Gastrocnemius medialis (tissue), 4 donors: ENCODE measurements around the gene NRK. TPM values are rescaled to one million over a fixed set of nuclear protein-coding genes. Genes with fewer than 3 reads are reported as not detected.
"Not testable (repeated sequence)": the region's sequence is repeated elsewhere in the genome, so short reads cannot be mapped to it uniquely, and the experiment has no call there.

Source experiments
- ATAC-seq, 2 donors: fragments of 150-250 bp; one replicate each; pipeline ENCODE4 v1.9.1; 2016
- DNase-seq, 2 donors: peaks; one replicate each; pipeline ENCODE4 v3.0.0-alpha.2; 2019
- H3K27ac ChIP-seq, 4 donors: fragments of 200-600 bp; sonication (generic); 1 replicate in 1 of 4; 2 replicates in 3 of 4; pipeline ENCODE4 v1.5.1; 2016 to 2018; ENCODE audit warnings: mild to moderate bottlenecking in 2 of 4, moderate library complexity in 1 of 4
- H3K27me3 ChIP-seq, 3 donors: fragments of 200-600 bp; sonication (generic) in 2 of 3; 1 replicate in 1 of 3; 2 replicates in 2 of 3; pipeline versions ENCODE4 v1.5.1 to v1.6.0; 2016 to 2019; ENCODE audit warnings: mild to moderate bottlenecking in 1 of 3, moderate library complexity in 1 of 3
- H3K36me3 ChIP-seq, 2 donors: fragments of 200-600 bp; sonication (generic) in 1 of 2; one replicate each; pipeline ENCODE4 v1.5.1; 2017 to 2018
- H3K4me1 ChIP-seq, 2 donors: fragments of 200-600 bp; sonication (generic) in 1 of 2; one replicate each; pipeline ENCODE4 v1.5.1; 2016 to 2017; ENCODE audit warnings: mild to moderate bottlenecking in 2 of 2
- H3K4me3 ChIP-seq, 4 donors: fragments of 200-600 bp; sonication (generic) in 3 of 4; 1 replicate in 1 of 4; 2 replicates in 3 of 4; pipeline ENCODE4 v1.5.1; 2016 to 2019; ENCODE audit warnings: mild to moderate bottlenecking in 2 of 4
- H3K9me3 ChIP-seq, 3 donors: fragments of 200-600 bp; sonication (generic) in 2 of 3; 1 replicate in 1 of 3; 2 replicates in 2 of 3; pipeline ENCODE4 v1.5.1; 2016 to 2019
- CTCF ChIP-seq, 5 experiments: fragments of 450-650 bp in 3 of 5; fragments of 200-600 bp in 2 of 5; sonication (generic) in 2 of 5; IDR thresholded peaks in 4 of 5; conservative IDR thresholded peaks in 1 of 5; 1 replicate in 4 of 5; 2 replicates in 1 of 5; pipeline ENCODE4 v1.5.1; 2016 to 2019; ENCODE audit warnings: antibody characterized with exemption in 5 of 5, mild to moderate bottlenecking in 3 of 5, moderate library complexity in 3 of 5
- POLR2A ChIP-seq, 2 donors: fragments of 450-650 bp; IDR thresholded peaks; one replicate each; pipeline ENCODE4 v1.6.1; 2017; ENCODE audit warnings: antibody characterized with exemption in 2 of 2, mild to moderate bottlenecking in 2 of 2, moderate library complexity in 2 of 2
- in situ Hi-C, 4 donors: fragments of 200-750 bp; cut with MboI; loops; one replicate each; pipeline versions ENCODE4 v1.15.0 to v1.8.0; 2017; ENCODE audit warnings: low sequenced_read_pairs in 4 of 4
- intact Hi-C: fragments of 100-400 bp; cut with DNase I; formaldehyde crosslinking; loops from one replicate; pipeline ENCODE4 v1.15.1; 2023; ENCODE audit warnings: low total_unique reads
- total RNA-seq, 4 donors: library from RNA; depleted of rRNA; stranded (reverse); fragments of >200 nt; gene quantifications; one replicate each; pipeline versions ENCODE4 v1.1.0 to v1.2.3, GENCODE V29; 2016

NRK gene
- total RNA-seq, 4 donors from 2014 or later = 0.04 to 0.31 (median 0.26) TPM; not detected in 1

DNA sequence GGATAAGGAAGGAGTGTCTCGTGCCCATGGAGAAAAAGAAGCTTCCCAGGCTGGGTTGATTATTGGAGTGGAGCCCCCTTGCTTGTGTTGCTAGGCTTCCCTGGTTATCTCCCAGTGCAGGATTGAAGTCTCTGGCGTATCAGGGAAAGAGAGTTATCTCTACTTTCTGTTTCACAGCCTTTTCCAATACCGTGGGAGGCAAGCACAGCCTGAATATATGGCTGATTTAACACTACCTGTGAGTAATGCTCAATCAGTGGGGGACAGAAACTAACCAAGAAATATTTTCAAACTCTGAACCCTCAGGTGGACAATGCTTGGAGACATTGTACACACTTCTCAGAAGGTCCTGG is 151.0 kb downstream of the NRK start:
- in situ Hi-C loops (no loop called here), intact Hi-C loops (no loop called here)
- H3K27ac ChIP-seq = no peak overlapping the region
- no peaks in the 10 kb centered on the region for H3K4me1 ChIP-seq
- H3K36me3 ChIP-seq = no peaks in the 10 kb centered on the region
- no peaks in the 10 kb centered on the region for H3K27me3 ChIP-seq
- DNase-seq (no peak), ATAC-seq (no peak)
- no peak for TF ChIP-seq POLR2A (IDR thresholded peaks at IDR 0.05)
- no peak for TF ChIP-seq CTCF (IDR thresholded peaks at IDR 0.05 in 4 of 5, conservative IDR thresholded peaks at IDR 0.05 in 1 of 5)
- no peaks in the 10 kb centered on the region for H3K9me3 ChIP-seq
- no peak overlapping the region for H3K4me3 ChIP-seq

- DNase-seq (no peak), ATAC-seq (no peak)
- in situ Hi-C loops (no loop called here), intact Hi-C loops (loop anchor here (5.0 kb wide), 1 partner anchor 422 kb away; no protein-coding TSS in a partner anchor)
- Histone ChIP-seq H3K27ac (no peak overlapping the region), H3K27me3 (no peaks in the 10 kb centered on the region), H3K4me3 (no peak overlapping the region), H3K9me3 (no peaks in the 10 kb centered on the region), H3K4me1 (no peaks in the 10 kb centered on the region), H3K36me3 (no peaks in the 10 kb centered on the region)
- no peak for TF ChIP-seq POLR2A (IDR thresholded peaks at IDR 0.05)
- TF ChIP-seq CTCF (IDR thresholded peaks at IDR 0.05 in 4 of 5, conservative IDR thresholded peaks at IDR 0.05 in 1 of 5) = no peak
Observed at GRCh38 chrX:105975382-105975781, 153.0 kb downstream of the NRK start.

DNA sequence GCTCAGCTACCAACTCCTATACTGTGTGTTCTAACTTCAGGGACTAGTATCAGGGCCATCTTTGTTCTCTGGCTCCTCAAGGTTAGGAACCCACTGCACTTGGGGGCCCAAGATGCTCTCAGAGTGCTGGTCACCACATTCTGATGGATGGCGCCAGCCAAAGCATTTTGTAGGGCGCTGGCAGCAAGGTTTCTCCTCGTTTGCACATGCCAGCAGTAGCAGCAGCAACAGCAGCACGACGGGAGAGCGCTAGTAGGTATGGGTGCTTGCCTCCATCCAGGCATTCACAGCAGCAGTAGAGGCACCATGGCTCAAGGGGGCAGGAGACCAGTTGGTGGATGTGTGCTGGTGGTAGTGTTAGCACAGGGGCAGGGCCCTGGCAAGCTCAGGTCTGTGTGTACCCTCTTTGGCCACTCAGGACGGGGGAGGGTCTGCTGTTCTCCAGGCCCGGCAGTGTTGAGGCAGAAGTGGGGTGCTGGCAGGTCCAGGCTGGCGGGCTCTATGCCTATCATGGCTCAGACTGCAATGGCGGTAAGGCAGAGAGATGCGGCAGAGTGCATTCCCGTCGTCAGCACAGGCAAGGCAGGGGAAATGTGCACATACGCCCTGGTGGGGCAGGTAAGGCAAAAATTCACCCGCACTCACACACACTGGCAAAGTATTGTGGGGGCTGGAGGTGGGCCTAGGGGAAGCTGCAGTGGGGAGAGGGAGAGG is 159.6 kb downstream of the NRK start:
- no peak for DNase-seq
- no peak overlapping the region for H3K4me3 ChIP-seq
- no peak overlapping the region for H3K27ac ChIP-seq
- TF ChIP-seq POLR2A (IDR thresholded peaks at IDR 0.05) = no peak
- no peak for TF ChIP-seq CTCF (IDR thresholded peaks at IDR 0.05 in 4 of 5, conservative IDR thresholded peaks at IDR 0.05 in 1 of 5)
- in situ Hi-C loops = no loop called here
- no peaks in the 10 kb centered on the region for H3K36me3 ChIP-seq
- intact Hi-C loops = no loop called here
- no peaks in the 10 kb centered on the region for H3K4me1 ChIP-seq
- no peak for ATAC-seq
- H3K9me3 ChIP-seq = no peaks in the 10 kb centered on the region
- no peaks in the 10 kb centered on the region for H3K27me3 ChIP-seq

DNA sequence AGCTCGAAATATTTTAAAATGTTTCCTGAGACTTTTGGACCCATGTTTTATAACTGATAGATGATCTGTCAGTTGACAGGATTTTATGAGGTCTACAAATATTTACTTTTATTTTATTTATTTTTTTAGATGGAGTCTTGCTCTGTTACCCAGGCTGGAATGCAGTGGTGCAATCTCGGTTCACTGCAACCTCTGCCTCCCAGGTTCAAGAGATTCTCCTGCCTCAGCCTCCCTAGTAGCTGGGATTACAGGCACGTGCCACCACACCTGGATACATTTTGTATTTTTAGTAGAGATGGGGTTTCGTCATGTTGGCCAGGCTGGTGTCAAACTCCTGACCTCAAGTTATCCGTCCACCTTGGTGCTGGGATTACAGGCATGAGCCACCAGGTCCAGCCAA is 166.1 kb downstream of the NRK start:
- DNase-seq, H3K4me1 ChIP-seq, H3K27ac ChIP-seq, intact Hi-C loops, H3K4me3 ChIP-seq, ATAC-seq, in situ Hi-C loops, H3K27me3 ChIP-seq, H3K9me3 ChIP-seq, H3K36me3 ChIP-seq: not testable (repeated sequence)

DNA sequence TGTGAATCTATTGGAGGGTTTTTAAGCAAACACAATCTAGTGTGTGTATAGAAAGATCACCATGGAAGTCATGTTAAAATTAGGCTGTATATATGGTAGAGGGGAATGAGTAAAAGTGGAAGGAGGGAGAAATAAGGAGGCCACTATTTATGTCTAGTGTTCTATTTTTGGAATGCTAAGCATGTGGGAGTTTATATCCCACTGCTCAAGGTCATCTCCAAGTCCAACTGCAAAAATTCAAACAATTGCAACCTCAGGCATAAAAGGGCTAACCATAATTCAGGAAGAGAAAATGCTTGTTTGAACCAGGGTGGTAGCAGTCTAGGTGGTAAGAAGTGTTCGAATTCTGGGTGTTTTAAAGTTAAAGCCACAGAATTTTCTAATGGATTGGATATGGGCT is 177.0 kb downstream of the NRK start:
- H3K4me3 ChIP-seq = no peak overlapping the region
- TF ChIP-seq CTCF (IDR thresholded peaks at IDR 0.05 in 4 of 5, conservative IDR thresholded peaks at IDR 0.05 in 1 of 5) (no peak), POLR2A (IDR thresholded peaks at IDR 0.05) (no peak)
- no peaks in the 10 kb centered on the region for H3K9me3 ChIP-seq
- H3K27me3 ChIP-seq = no peaks in the 10 kb centered on the region
- no peaks in the 10 kb centered on the region for H3K36me3 ChIP-seq
- in situ Hi-C loops (no loop called here), intact Hi-C loops (no loop called here)
- H3K4me1 ChIP-seq = no peaks in the 10 kb centered on the region
- no peak overlapping the region for H3K27ac ChIP-seq
- ATAC-seq (no peak), DNase-seq (no peak)
